ENCODE measurements around the gene C17orf107. TPM values are rescaled to one million over a fixed set of nuclear protein-coding genes. Genes with fewer than 3 reads are reported as not detected.

Gene C17orf107
- total and polyA plus RNA-seq, 9 of the 15 experiments (the other 6 are each of a cell fraction or from before 2014, with no cell fraction given): 0.05 to 0.29 (median 0.07) TPM; not detected in 4

GRCh38 chr17:4937553-4937952 lies 38.2 kb downstream of the C17orf107 start (continued):
- TF ChIP-seq MGA (IDR thresholded peaks at IDR 0.05) (no peak), CHCHD3 (CRISPR knock-in tag; IDR thresholded peaks at IDR 0.05) (no peak), LCOR (CRISPR knock-in tag; IDR thresholded peaks at IDR 0.05) (no peak), ZNF764 (CRISPR knock-in tag; IDR thresholded peaks at IDR 0.05; ENCODE audit: low read depth) (no peak), ZNF561 (CRISPR knock-in tag; conservative IDR thresholded peaks at IDR 0.05) (no peak), ZNF830 (CRISPR knock-in tag; IDR thresholded peaks at IDR 0.05) (no peak)
